ENCODE results near the gene ELF4. TPM values are rescaled to one million over a fixed set of nuclear protein-coding genes. Genes with fewer than 3 reads are reported as not detected.
"Not testable (repeated sequence)": the region's sequence is repeated elsewhere in the genome, so short reads cannot be mapped to it uniquely, and the experiment has no call there.

Gene ELF4
- total and polyA plus RNA-seq, 7 experiments from 2014 or later, result 8.5 to 48.9 (median 21.4) TPM

DNA sequence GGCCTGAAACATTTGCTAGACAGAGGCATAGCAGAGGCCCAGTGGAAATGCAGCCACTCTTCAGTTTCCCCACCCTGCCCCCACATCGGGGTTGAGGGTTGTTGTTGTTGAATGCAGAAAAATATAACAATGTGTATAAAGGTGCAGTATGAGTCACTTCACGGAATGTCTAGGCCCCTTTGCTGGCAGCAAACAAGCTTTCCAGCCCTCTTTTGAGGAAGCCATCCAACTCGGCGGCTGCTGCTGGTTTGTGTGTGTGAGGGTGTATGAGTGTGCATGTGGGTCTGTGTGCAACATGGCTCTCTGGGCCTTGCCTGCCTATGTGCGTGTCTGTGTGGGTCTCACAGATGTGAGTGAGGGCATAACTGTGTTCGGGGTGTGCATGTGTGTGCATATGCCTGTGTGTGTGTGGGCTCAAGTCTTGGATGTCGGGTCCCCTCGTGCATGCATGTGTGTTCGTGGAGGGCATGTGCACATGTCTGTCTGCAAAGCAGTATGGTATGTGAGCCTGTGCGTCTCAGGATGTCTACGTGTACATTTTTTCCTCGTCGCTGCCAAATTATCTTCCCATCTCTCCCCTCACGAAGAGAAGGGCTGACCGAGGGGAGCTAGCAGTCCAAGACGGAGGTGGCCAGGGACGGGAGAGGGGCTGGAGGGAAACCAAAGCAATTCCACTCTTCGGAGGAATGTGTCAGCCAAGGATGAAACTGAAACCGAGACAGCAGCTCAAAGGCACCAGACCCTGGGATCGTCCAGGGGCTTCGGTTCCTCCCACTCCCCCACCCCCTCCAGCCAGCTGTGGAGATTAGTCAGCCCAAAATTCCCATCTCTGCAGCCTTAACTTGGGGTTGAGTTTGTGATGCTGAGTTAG is 8.4 kb upstream of the ELF4 start:
- Histone ChIP-seq H3K27ac (ENCODE audit: low read depth, low read length) (no peak overlapping the region), H3K36me3 (ENCODE audit: control insufficient read depth in 2 of 3, insufficient read depth in 3 of 3, low read length in 3 of 3) (no peaks in the 10 kb centered on the region), H3K4me1 (ENCODE audit: control insufficient read depth in 2 of 2, insufficient read depth in 2 of 2, low read length in 2 of 2) (no peaks in the 10 kb centered on the region), H3K27me3 (ENCODE audit: control insufficient read depth in 2 of 2, insufficient read depth in 2 of 2, low read length in 2 of 2) (no peaks in the 10 kb centered on the region), H3K9me3 (ENCODE audit: control insufficient read depth in 2 of 3, low read length in 3 of 3) (no peaks in the 10 kb centered on the region), H3K4me3 (ENCODE audit: low read length) (no peak overlapping the region)
- no peak for DNase-seq
- ChIA-PET POLR2A (interaction anchor here (0.7 to 1.5 kb wide), 4 partner anchors 24 to 38 kb away, joined by 4 to 6 read pairs (median 4); no protein-coding TSS in a partner anchor), CTCF (interaction anchor here (0.6 to 7.2 kb wide), 5 partner anchors 21 to 38 kb away, joined by 4 to 83 read pairs (median 10); no protein-coding TSS in a partner anchor)
- no peaks in the 10 kb centered on the region for H3K9me3 Mint-ChIP-seq
- intact Hi-C loops (cut with micrococcal nuclease), result no loop called here
- peaks cover 0 to 30% (median 4%) of the 10 kb centered on the region in 7 donors for H3K4me1 Mint-ChIP-seq
- peak overlapping the region in 3 of 9 donors; percentile 35 to 62 (median 43) for H3K27ac Mint-ChIP-seq
- no peaks in the 10 kb centered on the region for H3K36me3 Mint-ChIP-seq
- no peak for ATAC-seq
- peak overlapping the region in 2 of 10 donors; percentile 47 to 72 for H3K4me3 Mint-ChIP-seq
- no peaks in the 10 kb centered on the region for H3K27me3 Mint-ChIP-seq

GRCh38 chrX:130117166-130117565 is 6.9 kb upstream of the ELF4 start:
- H3K4me1 ChIP-seq (ENCODE audit: control insufficient read depth in 2 of 2, insufficient read depth in 2 of 2, low read length in 2 of 2), result no peaks in the 10 kb centered on the region
- H3K27ac Mint-ChIP-seq, result no peak overlapping the region
- no peaks in the 10 kb centered on the region for H3K9me3 Mint-ChIP-seq
- H3K36me3 Mint-ChIP-seq, result no peaks in the 10 kb centered on the region
- H3K27me3 Mint-ChIP-seq, result no peaks in the 10 kb centered on the region
- H3K4me3 Mint-ChIP-seq, result no peak overlapping the region
- H3K4me3 ChIP-seq (ENCODE audit: low read length), result no peak overlapping the region
- peaks cover 0 to 30% (median 4%) of the 10 kb centered on the region in 7 donors for H3K4me1 Mint-ChIP-seq
- no peaks in the 10 kb centered on the region for H3K36me3 ChIP-seq (ENCODE audit: control insufficient read depth in 2 of 3, insufficient read depth in 3 of 3, low read length in 3 of 3)
- H3K27me3 ChIP-seq (ENCODE audit: control insufficient read depth in 2 of 2, insufficient read depth in 2 of 2, low read length in 2 of 2), result no peaks in the 10 kb centered on the region
- ChIA-PET POLR2A (interaction anchor here (0.6 to 1.4 kb wide), 3 partner anchors 8 to 349 kb away, joined by 3 read pairs; no protein-coding TSS in a partner anchor), CTCF (interaction anchor here (0.9 to 7.2 kb wide), 2 partner anchors 12 to 37 kb away, joined by 5 to 83 read pairs; no protein-coding TSS in a partner anchor)
- intact Hi-C loops (cut with micrococcal nuclease), result no loop called here
- no peak for ATAC-seq
- H3K27ac ChIP-seq (ENCODE audit: low read depth, low read length), result no peak overlapping the region
- DNase-seq, result no peak
- H3K9me3 ChIP-seq (ENCODE audit: control insufficient read depth in 2 of 3, low read length in 3 of 3), result no peaks in the 10 kb centered on the region

DNA sequence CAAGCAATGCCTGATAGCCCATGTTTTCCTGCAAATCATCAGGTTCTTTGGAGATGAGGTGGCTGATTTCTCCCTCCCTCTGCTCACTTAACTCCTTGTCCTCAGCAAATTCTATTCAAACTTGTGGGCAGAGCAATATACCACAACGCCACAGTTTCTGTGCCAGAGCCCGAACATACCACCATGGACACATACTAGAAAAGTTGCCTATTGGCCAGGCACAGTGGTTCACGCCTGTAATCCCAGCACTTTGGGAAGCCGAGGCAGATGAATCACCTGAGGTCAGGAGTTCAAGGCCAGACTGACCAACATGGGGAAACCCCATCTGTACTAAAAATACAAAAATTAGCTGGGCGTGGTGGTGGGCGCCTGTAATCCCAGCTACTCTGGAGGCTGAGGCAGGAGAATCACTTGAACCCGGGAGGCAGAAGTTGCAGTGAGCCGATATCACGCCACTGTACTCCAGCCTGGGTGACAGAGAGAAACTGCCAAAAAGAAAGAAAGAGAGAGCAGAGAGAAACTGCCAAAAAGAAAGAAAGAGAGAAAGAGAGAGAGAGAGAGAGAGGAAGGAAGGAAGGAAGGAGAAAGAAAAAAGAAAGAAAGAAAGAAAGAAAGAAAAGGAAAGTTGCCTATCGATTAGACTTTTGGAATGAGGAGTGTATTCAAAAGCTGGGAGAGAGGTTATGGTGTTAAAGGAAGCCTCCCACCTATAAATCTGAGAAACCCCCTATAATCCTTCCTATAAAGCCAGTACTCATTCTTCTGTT is 5.0 kb upstream of the ELF4 start:
- H3K4me3 Mint-ChIP-seq; H3K4me1 ChIP-seq (ENCODE audit: control insufficient read depth in 2 of 2, insufficient read depth in 2 of 2, low read length in 2 of 2); H3K27me3 Mint-ChIP-seq; H3K36me3 ChIP-seq (ENCODE audit: control insufficient read depth in 2 of 3, insufficient read depth in 3 of 3, low read length in 3 of 3); H3K9me3 ChIP-seq (ENCODE audit: control insufficient read depth in 2 of 3, low read length in 3 of 3); POLR2A ChIA-PET; H3K27me3 ChIP-seq (ENCODE audit: control insufficient read depth in 2 of 2, insufficient read depth in 2 of 2, low read length in 2 of 2); H3K9me3 Mint-ChIP-seq; ATAC-seq; DNase-seq; H3K4me3 ChIP-seq (ENCODE audit: low read length); H3K36me3 Mint-ChIP-seq; intact Hi-C loops (cut with micrococcal nuclease); H3K27ac ChIP-seq (ENCODE audit: low read depth, low read length): not testable (repeated sequence)
- peak overlapping the region in 2 of 9 donors; percentile 51 to 71 for H3K27ac Mint-ChIP-seq
- CTCF ChIA-PET, result interaction anchor here (1.0 kb wide), 1 partner anchor 35 kb away, joined by 4 read pairs; no protein-coding TSS in a partner anchor
- peaks cover 0 to 35% (median 3%) of the 10 kb centered on the region in 7 donors for H3K4me1 Mint-ChIP-seq

DNA sequence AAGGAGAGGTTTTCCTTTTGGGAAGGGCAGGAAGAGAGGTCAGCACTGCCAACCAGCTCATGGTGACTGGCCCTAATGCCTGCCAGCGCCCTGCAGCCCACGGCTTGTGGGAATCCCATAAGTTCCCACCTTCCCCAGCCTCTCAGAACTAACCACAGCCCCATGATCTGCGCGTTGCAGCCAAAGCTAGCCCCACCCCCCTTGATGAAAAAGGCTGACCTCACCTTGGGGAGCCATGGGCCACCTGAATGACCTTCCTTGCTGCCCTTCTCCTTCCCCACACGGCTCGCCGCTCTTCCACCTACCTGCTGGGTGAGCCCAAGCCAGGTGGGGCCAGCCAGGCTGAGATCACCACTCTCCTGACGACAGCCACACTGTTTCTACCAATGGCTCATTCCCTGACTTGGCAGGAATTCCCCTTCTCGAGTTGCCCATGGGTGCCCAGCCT is 3.9 kb upstream of the ELF4 start:
- Mint-ChIP-seq H3K4me1 (peaks cover 0 to 29% (median 2%) of the 10 kb centered on the region in 7 donors), H3K27me3 (no peaks in the 10 kb centered on the region), H3K4me3 (no peak overlapping the region), H3K9me3 (peaks cover 0 to 1% (median 0%) of the 10 kb centered on the region in 11 donors), H3K36me3 (peaks cover 0 to 3% (median 0%) of the 10 kb centered on the region in 5 donors), H3K27ac (peak overlapping the region in 1 of 9 donors; percentile 28)
- DNase-seq (no peak), ATAC-seq (no peak)
- ChIA-PET CTCF (interaction anchor here (0.7 kb wide), 1 partner anchor 34 kb away, joined by 3 read pairs; no protein-coding TSS in a partner anchor), POLR2A (no interaction called here)
- Histone ChIP-seq H3K4me1 (ENCODE audit: control insufficient read depth in 2 of 2, insufficient read depth in 2 of 2, low read length in 2 of 2) (no peaks in the 10 kb centered on the region), H3K4me3 (ENCODE audit: low read length) (no peak overlapping the region), H3K27ac (ENCODE audit: low read depth, low read length) (no peak overlapping the region), H3K27me3 (ENCODE audit: control insufficient read depth in 2 of 2, insufficient read depth in 2 of 2, low read length in 2 of 2) (no peaks in the 10 kb centered on the region), H3K36me3 (ENCODE audit: control insufficient read depth in 2 of 3, insufficient read depth in 3 of 3, low read length in 3 of 3) (no peaks in the 10 kb centered on the region), H3K9me3 (ENCODE audit: control insufficient read depth in 2 of 3, low read length in 3 of 3) (no peaks in the 10 kb centered on the region)
- intact Hi-C loops (cut with micrococcal nuclease), result loop anchor here in 1 of 2 donors (5.0 kb wide), 1 partner anchor 132 kb away; the partner anchor contains the start of gene BCORL1

GRCh38 chrX:130111220-130112154 is 1.2 kb upstream of the ELF4 start:
- no peaks in the 10 kb centered on the region for H3K27me3 ChIP-seq (ENCODE audit: control insufficient read depth in 2 of 2, insufficient read depth in 2 of 2, low read length in 2 of 2)
- H3K4me3 ChIP-seq (ENCODE audit: low read length), result no peak overlapping the region
- ChIA-PET CTCF (interaction anchor here (0.7 to 1.0 kb wide), 3 partner anchors 16 to 61 kb away, joined by 3 to 4 read pairs (median 3); no protein-coding TSS in a partner anchor), POLR2A (interaction anchor here (0.8 to 0.9 kb wide), 2 partner anchors 14 to 26 kb away, joined by 4 to 5 read pairs; no protein-coding TSS in a partner anchor)
- H3K9me3 ChIP-seq (ENCODE audit: control insufficient read depth in 2 of 3, low read length in 3 of 3), result no peaks in the 10 kb centered on the region
- intact Hi-C loops (cut with micrococcal nuclease), result loop anchor here (1.0 to 5.0 kb wide), 2 partner anchors 9 to 129 kb away; partner anchors contain the start of gene BCORL1 (in 1 of the 2)
- H3K27ac Mint-ChIP-seq, result peak overlapping the region in 7 of 9 donors; percentile 14 to 84 (median 54)
- H3K9me3 Mint-ChIP-seq, result peaks cover 0 to 1% (median 0%) of the 10 kb centered on the region in 11 donors
- H3K36me3 Mint-ChIP-seq, result peaks cover 0 to 4% (median 0%) of the 10 kb centered on the region in 5 donors
- no peak for ATAC-seq
- peaks cover 6 to 28% (median 23%) of the 10 kb centered on the region in 7 donors for H3K4me1 Mint-ChIP-seq
- peak overlapping the region; percentile 32 to 83 (median 62) for H3K4me3 Mint-ChIP-seq
- H3K36me3 ChIP-seq (ENCODE audit: control insufficient read depth in 2 of 3, insufficient read depth in 3 of 3, low read length in 3 of 3), result no peaks in the 10 kb centered on the region
- peaks cover 5% of the 10 kb centered on the region in 2 donors for H3K4me1 ChIP-seq (ENCODE audit: control insufficient read depth in 2 of 2, insufficient read depth in 2 of 2, low read length in 2 of 2)
- no peaks in the 10 kb centered on the region for H3K27me3 Mint-ChIP-seq
- DNase-seq, result no peak
- H3K27ac ChIP-seq (ENCODE audit: low read depth, low read length), result peak overlapping the region; percentile 35
